IMR-90 (cell line): ENCODE data around the gene SYP. TPM values are rescaled to one million over a fixed set of nuclear protein-coding genes. Genes with fewer than 3 reads are reported as not detected.

Source experiments
- ATAC-seq: fragments of 200-7000 bp; cut with Tn5 transposase; 2 replicates; pipeline ENCODE4 v1.9.1; 2020; ENCODE audit warnings: low read depth, mild to moderate bottlenecking, moderate library complexity
- BruUV-seq: library from RNA; stranded (reverse); fragments of 400-500 nt; replicated peaks from 2 replicates; lab custom pipeline; 2021; lab: Mats Ljungman, UMichigan
- CTCF ChIA-PET: fragments of 300-600 bp; formaldehyde crosslinking; extraction: SDS; loops from one replicate; lab custom pipeline; 2021; ENCODE audit warnings: antibody characterized with exemption; lab: Yijun Ruan, JAX
- POLR2A ChIA-PET: fragments of 300-600 bp; sonication (Branson Sonifier 250); formaldehyde crosslinking; loops from one replicate; lab custom pipeline; 2022; ENCODE audit warnings: antibody characterized with exemption; ENCODE audit not compliant: unreplicated experiment; lab: Charles Lee
- DNase-seq: peaks from one replicate; pipeline ENCODE4 v3.0.0; 2013
- H2AFZ ChIP-seq: replicated peaks from 2 replicates; pipeline ENCODE3; 2013; ENCODE audit warnings: low read length, mild to moderate bottlenecking; ENCODE audit not compliant: poor library complexity
- H2AK5ac ChIP-seq: 2 replicates; pipeline ENCODE4 v1.6.1; 2013; ENCODE audit warnings: low read depth, low read length, inconsistent platforms
- H2AK9ac ChIP-seq: replicated peaks from 2 replicates; pipeline ENCODE3; 2013; ENCODE audit warnings: mild to moderate bottlenecking, low read depth, low read length, moderate library complexity; ENCODE audit not compliant: poor library complexity
- H2BK120ac ChIP-seq: 2 replicates; pipeline ENCODE4 v1.6.1; 2013; ENCODE audit warnings: low read depth, low read length, inconsistent platforms
- H2BK15ac ChIP-seq: 3 replicates; pipeline ENCODE4 v1.6.1; 2013; ENCODE audit warnings: low read depth, low read length, inconsistent platforms
- H2BK20ac ChIP-seq: 2 replicates; pipeline ENCODE4 v1.6.1; 2013; ENCODE audit warnings: low read depth, mild to moderate bottlenecking, inconsistent platforms, low read length, moderate library complexity
- H2BK5ac ChIP-seq: 2 replicates; pipeline ENCODE4 v1.6.1; 2013; ENCODE audit warnings: mild to moderate bottlenecking, low read depth, low read length, inconsistent platforms; ENCODE audit not compliant: poor library complexity, severe bottlenecking
- H3K14ac ChIP-seq: replicated peaks from 2 replicates; pipeline ENCODE4 v1.6.1; 2013; ENCODE audit warnings: low read depth, low read length, inconsistent platforms
- H3K18ac ChIP-seq: 2 replicates; pipeline ENCODE4 v1.6.1; 2013; ENCODE audit warnings: low read depth, low read length, control low read depth
- H3K23ac ChIP-seq: 2 replicates; pipeline ENCODE4 v1.6.1; 2013; ENCODE audit warnings: low read depth, low read length, inconsistent platforms
- H3K27ac ChIP-seq: 2 replicates; pipeline ENCODE4 v1.5.1; 2013; ENCODE audit warnings: mild to moderate bottlenecking, control low read depth, low read length; ENCODE audit not compliant: insufficient read depth
- H3K27me3 ChIP-seq: 2 replicates; pipeline ENCODE4 v1.6.1; 2013; ENCODE audit warnings: low read length; ENCODE audit not compliant: control insufficient read depth, insufficient read depth
- H3K36me3 ChIP-seq: 2 replicates; pipeline ENCODE4 v1.6.1; 2013; ENCODE audit warnings: low read length, mixed read lengths; ENCODE audit not compliant: control insufficient read depth, insufficient read depth
- H3K4ac ChIP-seq: 2 replicates; pipeline ENCODE4 v1.6.1; 2013; ENCODE audit warnings: low read depth, low read length, inconsistent platforms
- H3K4me1 ChIP-seq: 2 replicates; pipeline ENCODE4 v1.6.1; 2013; ENCODE audit warnings: low read length, mixed read lengths; ENCODE audit not compliant: control insufficient read depth, insufficient read depth
- H3K4me2 ChIP-seq: 2 replicates; pipeline ENCODE4 v1.6.1; 2013; ENCODE audit warnings: low read depth, mild to moderate bottlenecking, control low read depth, low read length, moderate library complexity
- H3K4me3 ChIP-seq: 2 replicates; pipeline ENCODE4 v1.5.1; 2013; ENCODE audit warnings: low read depth, mild to moderate bottlenecking, control low read depth, low read length, moderate library complexity; ENCODE audit not compliant: insufficient read depth
- H3K56ac ChIP-seq: 2 replicates; pipeline ENCODE4 v1.6.1; 2013; ENCODE audit warnings: low read length, inconsistent platforms; ENCODE audit not compliant: insufficient read depth; ENCODE audit errors: extremely low read depth
- H3K79me1 ChIP-seq, 2 experiments: 2 replicates each; pipeline ENCODE4 v1.6.1; 2013; ENCODE audit warnings: low read length in 2 of 2, inconsistent platforms in 1 of 2, low read depth in 1 of 2
- H3K9ac ChIP-seq: 2 replicates; pipeline ENCODE4 v1.6.1; 2013; ENCODE audit warnings: low read depth, low read length, control low read depth
- H3K9me1 ChIP-seq: 2 replicates; pipeline ENCODE4 v1.6.1; 2013; ENCODE audit warnings: low read length, inconsistent platforms; ENCODE audit not compliant: insufficient read depth
- H3K9me3 ChIP-seq: 2 replicates; pipeline ENCODE4 v1.6.1; 2013; ENCODE audit warnings: low read length; ENCODE audit not compliant: control insufficient read depth, insufficient read depth
- H4K20me1 ChIP-seq: 2 replicates; pipeline ENCODE4 v1.6.1; 2013; ENCODE audit warnings: low read length, inconsistent platforms; ENCODE audit not compliant: insufficient read depth
- H4K5ac ChIP-seq: 2 replicates; pipeline ENCODE4 v1.6.1; 2013; ENCODE audit warnings: mild to moderate bottlenecking, low read depth, low read length, control low read depth
- H4K8ac ChIP-seq, 2 experiments: 2 replicates each; pipeline ENCODE4 v1.6.1; 2013; ENCODE audit warnings: low read depth in 2 of 2, low read length in 2 of 2, control low read depth in 1 of 2, inconsistent platforms in 1 of 2
- H4K91ac ChIP-seq: 2 replicates; pipeline ENCODE4 v1.6.1; 2013; ENCODE audit warnings: low read depth, low read length, inconsistent platforms; ENCODE audit not compliant: insufficient read depth
- BHLHE40 ChIP-seq: fragments of 150-350 bp; IDR thresholded peaks from 2 replicates; pipeline ENCODE4 v1.6.1; 2016; ENCODE audit warnings: mild to moderate bottlenecking, low read depth, low read length
- CHD1 ChIP-seq: IDR thresholded peaks from 2 replicates; pipeline ENCODE4 v1.6.1; 2012; ENCODE audit warnings: low read depth, low read length, improper control_type of control experiment
- MXI1 ChIP-seq: IDR thresholded peaks from 2 replicates; pipeline ENCODE4 v1.6.1; 2012; ENCODE audit warnings: low read depth, mild to moderate bottlenecking, low read length, moderate library complexity, borderline replicate concordance
- POLR2A ChIP-seq: IDR thresholded peaks from 2 replicates; pipeline ENCODE4 v1.6.1; 2012; ENCODE audit warnings: mild to moderate bottlenecking, low read depth, low read length
- WGBS, 2 experiments: methylation state at CpG; one replicate each; pipeline versions ENCODE4 v1.1.5 to v1.1.7; 2013; ENCODE audit warnings: missing lambda C conversion rate in 2 of 2; ENCODE audit not compliant: insufficient read length in 1 of 2; ENCODE audit errors: extremely low coverage in 2 of 2; 5-methylcytosine and 5-hydroxymethylcytosine counted together
- dilution Hi-C: fragments of 300-500 bp; cut with HindIII; formaldehyde crosslinking; loops from one replicate; pipeline ENCODE4 v1.14.3; 2018; ENCODE audit warnings: low sequenced_read_pairs; ENCODE audit not compliant: unreplicated experiment
- in situ Hi-C: fragments of 300-500 bp; cut with MboI; formaldehyde crosslinking; loops from 3 replicates; pipeline ENCODE4 v1.14.3; 2019; ENCODE audit warnings: low sequenced_read_pairs, inconsistent platforms, mixed read lengths
- intact Hi-C: fragments of 100-400 bp; cut with micrococcal nuclease; formaldehyde crosslinking; loops from 2 replicates; pipeline ENCODE4 v1.10.0; 2022
- polyA plus RNA-seq, 3 experiments: library from polyadenylated mRNA; depleted of rRNA; stranded (reverse); fragments of >200 nt; gene quantifications; 2 replicates each; pipeline ENCODE4 v1.2.3, GENCODE V29; 2012; ENCODE audit warnings: low replicate concordance in 1 of 3
- total RNA-seq: library from RNA; depleted of rRNA; stranded (reverse); fragments of >200 nt; gene quantifications from 2 replicates; pipeline ENCODE4 v1.2.3, GENCODE V29; 2012

Gene SYP
- total and polyA plus RNA-seq, 2 of the 4 experiments (the other 2 are of a cell fraction): under 0.01 to 0.05 TPM

DNA sequence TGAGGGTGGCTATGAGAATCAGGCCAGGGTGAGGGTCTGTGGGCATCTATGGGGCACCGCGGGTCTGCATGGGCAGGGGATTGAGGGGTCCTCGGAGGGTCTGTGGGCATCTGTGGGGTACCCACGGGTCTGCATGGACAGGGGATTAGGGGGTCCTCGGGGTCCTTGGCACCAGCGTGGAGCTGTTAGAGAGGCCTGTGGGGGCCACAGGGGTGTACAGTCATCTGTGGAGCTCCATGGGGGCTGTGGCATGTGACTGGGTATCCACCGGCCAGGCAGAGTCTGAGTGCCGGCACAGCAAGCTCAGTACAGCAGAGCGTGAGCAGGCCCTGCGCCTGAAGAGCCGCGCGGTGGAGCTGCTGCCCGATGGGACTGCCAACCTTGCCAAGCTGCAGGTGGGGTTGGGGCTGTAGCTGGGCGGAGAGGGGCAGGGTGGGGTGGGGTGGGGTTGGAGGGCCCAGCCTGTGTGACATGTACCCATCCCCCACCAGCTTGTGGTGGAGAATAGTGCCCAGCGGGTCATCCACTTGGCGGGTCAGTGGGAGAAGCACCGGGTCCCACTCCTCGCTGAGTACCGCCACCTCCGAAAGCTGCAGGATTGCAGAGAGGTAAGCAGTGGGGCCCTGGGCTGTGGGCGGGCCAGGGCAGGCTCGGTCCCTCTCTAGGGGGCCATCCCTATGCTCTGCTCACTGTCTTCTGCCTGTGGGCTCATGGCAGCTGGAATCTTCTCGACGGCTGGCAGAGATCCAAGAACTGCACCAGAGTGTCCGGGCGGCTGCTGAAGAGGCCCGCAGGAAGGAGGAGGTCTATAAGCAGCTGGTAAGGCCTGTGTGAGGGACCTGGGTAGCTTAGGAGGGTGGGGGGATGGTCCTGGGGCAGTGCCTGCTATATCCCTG is 48.2 kb upstream of the SYP start:
- dilution Hi-C loops: no loop called here
- Histone ChIP-seq H4K5ac (no peak overlapping the region), H3K36me3 (peaks cover 6% of the 10 kb centered on the region; the same call in 1 of the 2 replicates), H3K27ac (no peak overlapping the region), H3K4me1 (no peaks in the 10 kb centered on the region), H2AK9ac (no peak overlapping the region), H2AFZ (no peak overlapping the region), H4K8ac (no peak overlapping the region), H3K9me1 (no peaks in the 10 kb centered on the region), H4K20me1 (no peaks in the 10 kb centered on the region), H3K4me2 (no peak overlapping the region), H4K91ac (no peak overlapping the region), H3K23ac (no peak overlapping the region), H3K4me3 (no peak overlapping the region), H3K79me1 (no peaks in the 10 kb centered on the region), H3K18ac (no peak overlapping the region), H3K9ac (no peak overlapping the region), H2BK5ac (no peak overlapping the region), H2BK20ac (no peak overlapping the region), H2AK5ac (no peak overlapping the region), H2BK15ac (no peak overlapping the region), H3K27me3 (no peaks in the 10 kb centered on the region), H2BK120ac (no peak overlapping the region), H3K4ac (no peak overlapping the region), H3K9me3 (no peaks in the 10 kb centered on the region), H3K14ac (no peak overlapping the region), H3K56ac (no peak overlapping the region)
- intact Hi-C loops: no loop called here
- no peak for ATAC-seq
- in situ Hi-C loops: no loop called here
- no TSS peak for BruUV-seq
- WGBS, 2 experiments: 77% methylated on average over 5 of the region's 28 CpGs; no CpG with 5 or more reads in 1 of the 2 experiments
- CTCF ChIA-PET: no interaction called here
- TF ChIP-seq CHD1 (no peak), MXI1 (no peak), BHLHE40 (no peak), POLR2A (no peak)
- POLR2A ChIA-PET: no interaction called here
- no peak for DNase-seq
